HK-2 (cell line): ENCODE data around the gene SERPINE3.

ENCODE experiments used
- DNase-seq: peaks from one replicate; pipeline ENCODE4 v3.0.0-alpha.2; 2018; ENCODE audit not compliant: unreplicated experiment

Gene SERPINE3

DNA sequence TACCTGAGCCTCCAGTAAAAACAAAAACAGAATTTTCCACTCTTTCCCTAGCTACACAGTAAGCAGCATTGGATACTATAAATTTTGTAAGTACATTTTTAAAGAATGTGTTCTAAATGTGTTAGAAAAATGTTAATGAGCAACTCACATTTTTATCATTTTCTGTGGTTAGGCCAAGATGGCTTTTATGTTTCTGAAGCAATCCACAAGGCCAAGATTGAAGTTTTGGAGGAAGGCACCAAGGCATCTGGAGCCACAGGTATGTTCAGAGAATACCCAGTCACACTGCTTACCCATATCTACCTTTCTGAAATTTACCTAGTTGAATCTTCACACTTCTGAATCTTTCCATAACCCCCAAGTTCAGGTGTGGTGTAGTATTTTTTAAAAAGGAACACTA lies 21.6 kb downstream of the SERPINE3 start:
- no peak for DNase-seq

DNA sequence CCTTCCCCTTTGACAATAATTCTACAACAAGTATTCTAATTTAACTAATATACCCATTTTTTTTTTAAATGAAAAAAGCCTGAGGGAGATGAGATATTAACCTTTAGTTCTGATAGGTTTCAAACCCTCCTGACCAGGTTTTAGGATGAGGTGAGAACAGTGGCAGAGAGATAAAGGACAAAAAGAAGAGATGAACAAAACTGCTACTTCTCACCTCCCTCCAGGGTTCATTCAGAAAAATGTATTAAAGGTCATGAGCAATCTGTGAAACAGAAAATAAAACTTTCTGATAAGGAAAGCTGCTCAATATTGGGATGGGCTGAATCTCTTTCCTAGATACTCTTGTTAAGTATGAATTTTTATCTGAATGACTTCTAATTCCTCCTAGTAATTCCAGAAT lies 24.1 kb downstream of the SERPINE3 start:
- no peak for DNase-seq

DNA sequence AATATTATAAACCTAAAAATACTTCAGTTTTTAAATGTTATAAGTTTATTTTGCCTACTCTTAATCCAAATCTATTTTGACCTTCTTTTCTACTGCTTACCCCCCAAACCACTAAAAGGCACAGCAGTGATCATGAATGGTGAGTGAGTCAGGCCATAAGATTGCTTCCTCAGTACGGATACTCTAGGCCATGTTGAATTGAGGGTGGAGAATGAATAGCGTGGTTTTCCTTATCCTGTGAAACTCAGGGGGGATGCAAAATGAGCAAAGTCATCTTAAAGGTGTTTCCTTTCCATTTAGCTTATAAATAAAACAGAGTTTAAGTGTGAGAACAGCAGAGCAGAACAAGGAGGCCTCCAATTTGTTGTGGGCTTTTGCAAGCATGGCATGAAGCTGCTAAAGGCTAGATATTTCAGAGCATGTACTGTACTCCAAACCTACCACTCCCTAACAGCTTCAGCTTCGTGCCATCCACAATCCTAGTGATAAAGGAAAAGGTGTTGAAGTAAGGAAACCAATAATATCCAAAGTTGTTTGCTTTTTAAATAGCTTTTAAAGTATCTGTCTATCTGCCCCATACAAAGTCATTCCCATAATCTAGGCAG lies 25.0 kb downstream of the SERPINE3 start:
- DNase-seq: no peak

DNA sequence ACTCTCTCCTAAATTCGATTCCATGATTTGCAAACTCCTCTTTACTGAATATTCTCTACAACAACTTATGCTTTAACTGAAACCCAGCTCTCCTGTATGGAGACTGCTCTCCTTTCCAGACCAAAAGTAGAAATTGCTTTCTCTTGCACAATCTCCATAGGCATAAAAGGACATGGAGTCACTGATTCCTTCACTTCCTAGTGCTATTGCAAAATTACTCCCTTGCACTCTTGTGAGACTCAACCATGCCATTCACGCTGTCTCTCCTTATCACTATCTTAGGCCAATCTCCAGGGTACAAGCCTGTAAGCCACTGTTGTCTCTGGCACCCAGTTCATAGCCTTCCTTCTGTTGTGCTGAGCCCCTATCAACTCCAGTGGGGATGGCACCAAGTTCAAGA lies 30.6 kb downstream of the SERPINE3 start:
- no peak for DNase-seq

DNA sequence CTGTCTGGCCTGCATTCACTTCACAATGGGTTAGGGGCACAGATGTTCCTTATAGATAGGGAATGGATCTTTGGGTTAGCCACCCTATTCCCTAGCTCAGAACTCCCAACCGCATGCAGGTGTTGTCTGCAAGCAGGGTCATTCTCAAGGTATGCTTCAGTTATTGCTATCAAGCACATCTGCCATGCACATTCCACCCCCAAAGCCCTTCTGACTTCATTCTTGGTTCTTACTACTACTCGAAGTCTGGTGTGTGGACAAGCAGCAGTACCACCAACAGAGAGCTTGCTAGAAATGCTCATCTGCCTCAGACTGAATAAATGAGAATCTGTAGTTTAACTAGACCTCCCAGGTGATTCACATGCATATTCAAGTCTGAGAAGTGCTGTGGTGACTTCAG lies 31.3 kb downstream of the SERPINE3 start:
- no peak for DNase-seq

DNA sequence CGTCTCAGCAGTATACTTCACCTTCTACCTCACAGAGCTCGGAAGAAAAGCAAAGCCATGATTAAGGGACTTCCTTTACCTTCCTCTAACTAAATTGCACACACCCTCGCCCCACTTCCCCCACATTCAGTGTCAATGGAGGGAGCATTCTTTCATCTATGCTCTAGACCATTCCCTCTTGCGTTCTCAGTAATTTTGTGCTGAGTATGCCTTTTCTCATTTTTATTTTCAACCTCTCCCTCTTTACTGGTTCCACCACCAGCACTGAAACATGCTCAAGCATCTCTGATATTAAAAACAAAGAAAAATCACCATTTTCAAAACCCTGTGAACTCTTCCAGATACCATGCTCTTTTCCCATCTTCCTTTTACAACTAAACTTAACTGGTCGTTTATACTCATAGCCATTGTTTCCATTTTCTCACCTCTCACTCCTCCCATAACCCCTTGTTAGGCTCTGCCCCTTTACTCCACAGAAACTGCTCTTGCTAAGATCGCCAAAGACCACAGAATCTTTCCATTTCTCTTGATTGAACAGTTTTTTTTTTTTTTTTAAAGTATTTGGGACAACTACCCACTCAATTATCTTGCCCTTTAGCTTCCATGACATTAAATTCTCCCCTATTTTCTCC lies 32.4 kb downstream of the SERPINE3 start:
- no peak for DNase-seq

DNA sequence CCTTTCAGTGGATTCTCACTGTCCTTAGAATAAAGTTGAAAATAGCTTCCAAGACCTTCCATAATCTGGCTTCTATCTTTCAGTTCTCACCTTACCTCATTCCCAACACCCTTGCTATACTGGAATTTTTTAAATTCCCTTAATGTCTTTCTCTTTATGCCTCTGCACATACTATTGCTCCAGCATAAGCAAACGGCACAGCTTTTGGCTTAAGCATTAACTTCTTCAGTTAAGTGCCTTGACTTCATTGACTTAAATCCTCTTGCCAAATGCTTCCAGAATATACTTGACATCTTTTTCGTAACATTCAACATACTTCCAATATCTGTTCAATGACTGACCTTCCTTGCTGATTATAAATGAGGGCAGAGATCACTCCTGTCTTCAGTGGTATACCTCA lies 34.0 kb downstream of the SERPINE3 start:
- no peak for DNase-seq

DNA sequence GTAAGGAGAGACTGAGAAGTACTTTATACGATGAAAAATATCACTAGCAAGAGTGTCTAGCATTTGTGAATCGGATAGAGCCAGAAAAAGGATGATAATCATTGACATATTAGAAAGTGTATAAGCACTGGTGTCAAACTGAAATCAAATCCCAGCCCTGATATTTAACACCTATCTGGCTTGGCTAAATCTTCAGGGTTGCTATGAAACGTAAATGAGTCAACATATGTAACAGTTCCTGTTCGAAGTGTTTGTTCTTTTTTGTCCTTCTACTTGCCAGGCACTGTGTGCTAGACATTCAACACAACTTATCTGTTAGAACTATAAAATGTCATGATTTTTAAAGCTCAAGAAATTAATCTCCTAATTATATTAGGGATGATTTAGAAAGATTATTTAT lies 40.8 kb downstream of the SERPINE3 start:
- no peak for DNase-seq

DNA sequence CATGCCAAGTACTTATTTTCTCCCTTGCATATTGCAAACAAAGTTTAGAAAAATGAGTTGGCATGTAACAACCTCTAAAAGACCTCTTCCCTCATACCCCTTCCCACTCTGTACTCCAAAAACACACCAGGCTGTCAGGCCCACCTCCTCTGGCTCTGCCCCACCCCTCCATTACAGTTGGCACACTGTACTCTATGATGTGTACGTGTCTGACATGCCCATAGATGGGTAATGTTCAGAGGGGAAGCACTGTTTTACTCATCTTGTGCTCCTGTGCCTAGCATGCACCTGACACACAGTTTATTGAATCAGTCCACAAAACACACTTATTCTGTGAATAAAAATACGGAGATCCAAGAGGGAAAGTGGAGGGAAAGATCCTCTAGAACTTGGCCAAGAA lies 45.6 kb downstream of the SERPINE3 start:
- no peak for DNase-seq

DNA sequence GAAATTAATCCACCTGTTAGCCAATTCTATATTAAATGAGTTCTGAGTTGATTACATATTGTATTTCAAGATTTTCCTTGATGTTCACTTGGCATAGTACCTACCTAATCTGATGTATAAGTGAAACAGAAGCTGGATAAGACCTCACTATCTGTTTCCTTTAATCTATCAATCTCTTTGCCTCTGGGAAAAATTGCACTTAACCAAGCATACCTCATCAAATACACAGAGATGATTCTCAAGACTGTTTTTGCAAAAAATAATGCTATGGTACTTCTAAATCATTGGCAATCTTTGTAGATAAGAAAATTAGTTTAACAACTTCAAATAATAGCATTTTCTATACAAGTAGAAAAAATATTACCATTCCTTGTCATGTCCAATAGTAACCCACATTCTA lies 55.2 kb downstream of the SERPINE3 start:
- no peak for DNase-seq

DNA sequence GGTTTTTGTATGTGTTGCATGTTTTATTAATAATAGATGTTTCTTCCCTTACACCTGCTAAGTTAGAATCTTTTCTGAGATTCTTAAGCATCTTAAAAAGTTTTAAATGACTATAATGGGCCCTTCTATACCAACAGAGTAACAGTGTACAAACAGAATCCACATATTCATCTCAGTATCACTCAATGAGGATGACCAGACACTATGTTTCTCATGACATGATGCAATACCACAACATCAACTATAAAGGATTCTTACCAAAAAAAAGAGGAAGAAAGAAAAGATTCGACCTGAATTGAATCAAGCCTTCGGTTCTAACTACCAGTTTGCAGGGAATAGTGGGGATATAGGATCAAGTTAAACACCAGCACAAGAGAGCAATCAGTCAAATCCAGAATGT lies 56.9 kb downstream of the SERPINE3 start:
- no peak for DNase-seq

DNA sequence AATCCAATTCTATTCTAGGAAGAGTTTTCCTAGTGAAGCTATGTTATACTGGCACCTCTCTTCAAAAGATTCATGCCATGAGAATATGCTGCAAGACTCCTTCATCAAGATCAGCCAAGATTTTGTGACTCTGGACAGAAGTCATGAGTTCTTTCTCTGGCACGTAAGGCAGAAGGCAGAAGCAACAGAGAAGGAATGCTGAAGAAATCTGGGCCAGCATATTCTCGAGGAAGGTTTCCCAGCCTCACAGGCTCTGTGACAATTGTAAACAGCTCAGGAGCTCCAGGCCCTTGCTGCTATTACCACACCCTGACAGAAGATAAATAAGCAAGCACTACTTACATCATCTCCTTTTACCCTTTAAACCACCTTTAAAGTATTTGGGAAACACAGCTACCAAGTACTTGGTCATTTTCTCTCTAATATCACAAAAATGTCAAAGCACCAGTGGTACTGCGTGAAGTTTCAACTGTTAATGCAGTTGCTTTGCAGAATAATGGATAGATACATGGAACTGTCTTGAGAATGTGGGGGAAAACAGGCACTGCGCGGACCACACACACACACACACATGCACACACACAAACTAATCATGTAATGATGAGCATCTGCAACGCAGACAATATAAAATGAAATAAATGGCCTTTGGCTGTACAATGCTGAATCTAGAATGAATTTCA lies 57.9 kb downstream of the SERPINE3 start:
- DNase-seq: no peak

DNA sequence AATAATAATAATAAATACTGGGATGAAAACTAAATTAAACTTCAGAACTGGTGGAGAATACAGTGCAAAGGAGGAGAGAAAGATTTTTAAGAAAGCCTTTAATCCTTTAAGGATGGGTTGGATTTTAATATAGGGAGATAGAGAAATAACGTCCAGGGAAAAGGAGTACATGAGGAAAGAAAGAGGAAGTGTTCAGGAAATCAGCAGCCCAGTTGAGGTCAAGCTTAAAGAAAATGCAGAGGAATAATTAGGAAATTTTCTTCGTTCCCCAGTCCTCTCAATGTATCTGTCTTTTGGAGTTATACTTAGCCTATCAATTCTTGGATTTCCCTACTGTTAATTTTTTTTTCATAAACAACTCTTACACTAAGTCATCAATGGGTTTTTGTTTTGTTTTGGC lies 65.7 kb downstream of the SERPINE3 start:
- no peak for DNase-seq

DNA sequence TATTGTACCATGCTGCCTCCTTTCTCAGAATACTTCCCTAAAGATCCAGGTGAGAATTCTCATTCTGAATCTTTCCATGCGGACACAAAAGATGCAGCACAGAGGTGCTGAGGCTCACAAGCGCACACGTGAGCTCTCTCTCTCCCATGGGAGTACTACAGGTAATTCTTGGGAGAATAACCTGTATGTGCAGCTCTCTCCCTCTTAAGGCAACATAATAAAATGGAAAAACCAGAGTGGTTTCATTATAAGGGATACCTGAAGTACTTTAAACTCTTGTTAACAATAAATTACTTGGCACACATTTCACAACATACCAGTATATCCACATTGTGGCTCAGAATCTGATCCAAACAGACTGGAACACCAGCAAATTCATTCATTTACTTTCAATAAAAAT lies 72.9 kb downstream of the SERPINE3 start:
- DNase-seq: no peak
